SK-N-MC (cell line): ENCODE measurements around the gene PODNL1.

ENCODE experiments used
- EZH2 ChIP-seq: fragments of 200-600 bp; sonication (generic); IDR thresholded peaks from one replicate; pipeline ENCODE4 v1.6.1; 2017; ENCODE audit warnings: antibody characterized with exemption
- FOXP2 ChIP-seq: optimal IDR thresholded peaks from 2 replicates; pipeline ENCODE3; 2011; ENCODE audit warnings: mild to moderate bottlenecking, moderate library complexity; ENCODE audit not compliant: insufficient read depth; ENCODE audit errors: extremely low read length, control extremely low read depth
- POLR2AphosphoS5 ChIP-seq: IDR thresholded peaks from 2 replicates; pipeline ENCODE4 v1.6.1; 2012; ENCODE audit warnings: mild to moderate bottlenecking, low read depth, low read length, borderline replicate concordance

- no peak for TF ChIP-seq EZH2
- no peak for TF ChIP-seq POLR2AphosphoS5
- no peak for TF ChIP-seq FOXP2
Measured at GRCh38 chr19:13923194-13923987, 14.8 kb downstream of the PODNL1 start.
